Measurements from ENCODE around the gene MTREX.

The MTREX gene

DNA sequence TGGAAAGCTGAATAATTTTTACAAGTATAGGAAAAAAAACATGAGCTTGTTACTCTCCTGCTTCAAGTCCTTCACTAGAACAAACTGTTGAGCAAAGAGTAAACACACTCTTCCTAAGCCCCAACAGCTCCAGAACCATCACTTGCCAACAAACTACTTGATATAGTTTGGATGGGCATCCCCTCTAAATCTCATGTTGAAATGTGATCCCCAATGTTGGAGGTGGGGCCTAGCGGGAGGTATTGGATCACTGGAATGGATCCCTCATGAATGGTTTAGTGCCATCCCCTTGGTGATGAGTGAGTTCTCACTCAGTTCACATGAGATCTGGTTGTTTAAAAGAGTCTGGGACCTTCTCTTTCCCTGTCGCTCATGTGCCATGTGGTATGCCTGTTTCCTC lies 144.2 kb downstream of the MTREX start:
- no peak for TF ChIP-seq RAD21 (IDR thresholded peaks at IDR 0.05; ENCODE audit: low read depth)
- TF ChIP-seq, protein P1, sequence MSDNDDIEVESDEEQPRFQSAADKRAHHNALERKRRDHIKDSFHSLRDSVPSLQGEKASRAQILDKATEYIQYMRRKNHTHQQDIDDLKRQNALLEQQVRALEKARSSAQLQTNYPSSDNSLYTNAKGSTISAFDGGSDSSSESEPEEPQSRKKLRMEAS (IDR thresholded peaks at IDR 0.05), result no peak
- no peak for TF ChIP-seq TEAD4 (IDR thresholded peaks at IDR 0.05)
- TF ChIP-seq YY1 (IDR thresholded peaks at IDR 0.05; ENCODE audit: low read depth), result no peak
- TF ChIP-seq, protein P2, sequence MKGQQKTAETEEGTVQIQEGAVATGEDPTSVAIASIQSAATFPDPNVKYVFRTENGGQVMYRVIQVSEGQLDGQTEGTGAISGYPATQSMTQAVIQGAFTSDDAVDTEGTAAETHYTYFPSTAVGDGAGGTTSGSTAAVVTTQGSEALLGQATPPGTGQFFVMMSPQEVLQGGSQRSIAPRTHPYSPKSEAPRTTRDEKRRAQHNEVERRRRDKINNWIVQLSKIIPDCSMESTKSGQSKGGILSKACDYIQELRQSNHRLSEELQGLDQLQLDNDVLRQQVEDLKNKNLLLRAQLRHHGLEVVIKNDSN (IDR thresholded peaks at IDR 0.05), result no peak
- TF ChIP-seq TAF1 (IDR thresholded peaks at IDR 0.05; ENCODE audit: low read depth), result no peak
- TF ChIP-seq TCF12 (IDR thresholded peaks at IDR 0.05; ENCODE audit: low read depth), result no peak
- no peak for TF ChIP-seq ZBTB7A (IDR thresholded peaks at IDR 0.05; ENCODE audit: low read depth)
- TF ChIP-seq CEBPB (IDR thresholded peaks at IDR 0.05), result no peak
- no peak for TF ChIP-seq EP300 (IDR thresholded peaks at IDR 0.05; ENCODE audit: borderline replicate concordance)

DNA sequence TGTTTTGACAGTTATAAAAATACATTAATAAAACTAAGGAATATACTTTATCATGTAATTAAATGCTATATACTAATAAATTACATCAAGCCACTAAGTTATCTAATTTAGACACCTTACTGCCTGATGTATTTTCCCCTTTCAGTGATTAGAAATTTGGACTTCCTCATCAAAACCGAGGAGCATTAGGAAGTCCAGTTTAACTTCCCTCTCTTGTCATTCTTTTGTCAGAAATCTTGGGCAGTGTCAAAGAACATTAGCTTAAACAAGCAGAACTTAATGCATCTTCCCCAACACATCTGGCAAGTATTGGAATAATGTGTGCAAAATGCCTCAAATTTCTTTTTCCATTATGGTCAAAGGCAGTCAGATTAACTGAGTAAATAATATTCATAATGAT lies 145.4 kb downstream of the MTREX start:
- TF ChIP-seq TCF12 (IDR thresholded peaks at IDR 0.05; ENCODE audit: low read depth), result no peak
- no peak for TF ChIP-seq NFIC (IDR thresholded peaks at IDR 0.05)
- TF ChIP-seq TAF1 (IDR thresholded peaks at IDR 0.05; ENCODE audit: low read depth), result no peak
- TF ChIP-seq RAD21 (IDR thresholded peaks at IDR 0.05; ENCODE audit: low read depth), result no peak
- no peak for TF ChIP-seq TEAD4 (IDR thresholded peaks at IDR 0.05)
- TF ChIP-seq EP300 (IDR thresholded peaks at IDR 0.05; ENCODE audit: borderline replicate concordance), result no peak
- no peak for TF ChIP-seq EGR1 (IDR thresholded peaks at IDR 0.05)
- TF ChIP-seq CREB1 (IDR thresholded peaks at IDR 0.05; ENCODE audit: low read depth), result no peak
- TF ChIP-seq, protein P1 (IDR thresholded peaks at IDR 0.05), result no peak
- no peak for TF ChIP-seq FOXM1 (IDR thresholded peaks at IDR 0.05; ENCODE audit: borderline replicate concordance, low read depth)
- TF ChIP-seq YY1 (IDR thresholded peaks at IDR 0.05; ENCODE audit: low read depth), result no peak
- TF ChIP-seq ZBTB7A (IDR thresholded peaks at IDR 0.05; ENCODE audit: low read depth), result no peak
- TF ChIP-seq, protein P3, sequence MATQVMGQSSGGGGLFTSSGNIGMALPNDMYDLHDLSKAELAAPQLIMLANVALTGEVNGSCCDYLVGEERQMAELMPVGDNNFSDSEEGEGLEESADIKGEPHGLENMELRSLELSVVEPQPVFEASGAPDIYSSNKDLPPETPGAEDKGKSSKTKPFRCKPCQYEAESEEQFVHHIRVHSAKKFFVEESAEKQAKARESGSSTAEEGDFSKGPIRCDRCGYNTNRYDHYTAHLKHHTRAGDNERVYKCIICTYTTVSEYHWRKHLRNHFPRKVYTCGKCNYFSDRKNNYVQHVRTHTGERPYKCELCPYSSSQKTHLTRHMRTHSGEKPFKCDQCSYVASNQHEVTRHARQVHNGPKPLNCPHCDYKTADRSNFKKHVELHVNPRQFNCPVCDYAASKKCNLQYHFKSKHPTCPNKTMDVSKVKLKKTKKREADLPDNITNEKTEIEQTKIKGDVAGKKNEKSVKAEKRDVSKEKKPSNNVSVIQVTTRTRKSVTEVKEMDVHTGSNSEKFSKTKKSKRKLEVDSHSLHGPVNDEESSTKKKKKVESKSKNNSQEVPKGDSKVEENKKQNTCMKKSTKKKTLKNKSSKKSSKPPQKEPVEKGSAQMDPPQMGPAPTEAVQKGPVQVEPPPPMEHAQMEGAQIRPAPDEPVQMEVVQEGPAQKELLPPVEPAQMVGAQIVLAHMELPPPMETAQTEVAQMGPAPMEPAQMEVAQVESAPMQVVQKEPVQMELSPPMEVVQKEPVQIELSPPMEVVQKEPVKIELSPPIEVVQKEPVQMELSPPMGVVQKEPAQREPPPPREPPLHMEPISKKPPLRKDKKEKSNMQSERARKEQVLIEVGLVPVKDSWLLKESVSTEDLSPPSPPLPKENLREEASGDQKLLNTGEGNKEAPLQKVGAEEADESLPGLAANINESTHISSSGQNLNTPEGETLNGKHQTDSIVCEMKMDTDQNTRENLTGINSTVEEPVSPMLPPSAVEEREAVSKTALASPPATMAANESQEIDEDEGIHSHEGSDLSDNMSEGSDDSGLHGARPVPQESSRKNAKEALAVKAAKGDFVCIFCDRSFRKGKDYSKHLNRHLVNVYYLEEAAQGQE (IDR thresholded peaks at IDR 0.05; ENCODE audit: low read depth), result no peak
- TF ChIP-seq CEBPB (IDR thresholded peaks at IDR 0.05), result no peak
- TF ChIP-seq, protein P2 (IDR thresholded peaks at IDR 0.05), result no peak

DNA sequence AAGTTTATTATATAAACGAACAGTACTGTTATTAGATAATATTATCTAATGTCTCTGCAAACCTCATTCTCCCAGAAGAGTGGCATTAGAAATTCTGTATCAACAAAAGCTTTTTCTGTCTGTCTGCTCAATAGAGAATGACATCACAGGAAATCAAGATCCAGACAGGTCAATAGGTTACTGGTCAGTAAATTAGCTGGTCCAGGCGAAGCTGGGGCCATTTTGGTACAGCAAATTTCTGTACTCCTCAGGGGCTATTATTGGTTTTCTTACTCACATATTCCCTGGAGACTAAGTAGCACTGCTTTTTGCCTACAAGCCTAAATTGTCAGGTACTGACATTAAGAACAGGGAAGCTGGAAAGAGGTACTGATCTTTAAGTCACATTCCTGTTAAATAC lies 146.5 kb downstream of the MTREX start:
- no peak for TF ChIP-seq TAF1 (IDR thresholded peaks at IDR 0.05; ENCODE audit: low read depth)
- no peak for TF ChIP-seq CEBPB (IDR thresholded peaks at IDR 0.05)
- TF ChIP-seq TCF12 (IDR thresholded peaks at IDR 0.05; ENCODE audit: low read depth), result no peak
- TF ChIP-seq EP300 (IDR thresholded peaks at IDR 0.05; ENCODE audit: borderline replicate concordance), result no peak
- no peak for TF ChIP-seq RAD21 (IDR thresholded peaks at IDR 0.05; ENCODE audit: low read depth)
- TF ChIP-seq, protein P1 (IDR thresholded peaks at IDR 0.05), result no peak
- no peak for TF ChIP-seq ZBTB7A (IDR thresholded peaks at IDR 0.05; ENCODE audit: low read depth)
- TF ChIP-seq FOXM1 (IDR thresholded peaks at IDR 0.05; ENCODE audit: borderline replicate concordance, low read depth), result no peak
- TF ChIP-seq, protein P2 (IDR thresholded peaks at IDR 0.05), result no peak

DNA sequence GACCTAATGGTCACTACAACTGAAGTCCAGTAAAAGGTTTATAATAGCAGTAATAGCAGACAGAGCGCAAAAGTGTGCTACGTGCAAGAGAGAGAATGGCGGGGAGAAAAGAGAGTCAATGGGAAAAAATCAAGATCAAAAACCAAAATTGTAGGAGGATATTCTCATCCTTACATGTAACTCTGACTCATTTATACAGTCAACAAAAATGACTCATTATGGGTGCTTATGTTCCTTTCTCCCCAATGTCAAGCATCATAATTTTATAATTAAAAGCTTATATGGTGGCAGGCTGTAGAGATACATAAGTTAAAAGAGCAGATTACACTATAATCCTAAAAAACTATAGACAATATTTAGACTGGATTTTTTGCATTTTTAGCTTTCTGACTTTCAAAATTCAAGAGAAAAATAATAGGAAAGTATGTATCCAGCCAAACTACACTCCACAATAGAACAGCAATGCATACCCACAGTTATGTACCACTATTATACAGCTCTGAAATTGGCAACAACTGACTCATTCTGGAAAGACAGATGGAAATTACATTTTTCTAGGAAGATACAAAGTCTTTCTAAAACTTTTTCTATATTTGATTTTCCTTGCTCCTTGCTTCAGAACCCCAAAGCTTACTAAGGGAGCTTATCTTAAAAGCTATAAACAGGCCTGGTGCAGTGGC lies 148.6 kb downstream of the MTREX start:
- TF ChIP-seq, protein P3 (IDR thresholded peaks at IDR 0.05; ENCODE audit: low read depth), result no peak
- TF ChIP-seq NFIC (IDR thresholded peaks at IDR 0.05) (no peak), RAD21 (IDR thresholded peaks at IDR 0.05; ENCODE audit: low read depth) (no peak), YY1 (IDR thresholded peaks at IDR 0.05; ENCODE audit: low read depth) (no peak), CREB1 (IDR thresholded peaks at IDR 0.05; ENCODE audit: low read depth) (no peak), TAF1 (IDR thresholded peaks at IDR 0.05; ENCODE audit: low read depth) (no peak), ZBTB7A (IDR thresholded peaks at IDR 0.05; ENCODE audit: low read depth) (no peak), TCF12 (IDR thresholded peaks at IDR 0.05; ENCODE audit: low read depth) (no peak), CEBPB (IDR thresholded peaks at IDR 0.05) (no peak), TEAD4 (IDR thresholded peaks at IDR 0.05) (no peak), FOXM1 (IDR thresholded peaks at IDR 0.05; ENCODE audit: borderline replicate concordance, low read depth) (no peak), EGR1 (IDR thresholded peaks at IDR 0.05) (no peak), EP300 (IDR thresholded peaks at IDR 0.05; ENCODE audit: borderline replicate concordance) (no peak)
- TF ChIP-seq, protein P1 (IDR thresholded peaks at IDR 0.05), result no peak
- TF ChIP-seq, protein P2 (IDR thresholded peaks at IDR 0.05), result no peak
